ENCODE results near the gene HTRA3.

- TF ChIP-seq, protein P1, sequence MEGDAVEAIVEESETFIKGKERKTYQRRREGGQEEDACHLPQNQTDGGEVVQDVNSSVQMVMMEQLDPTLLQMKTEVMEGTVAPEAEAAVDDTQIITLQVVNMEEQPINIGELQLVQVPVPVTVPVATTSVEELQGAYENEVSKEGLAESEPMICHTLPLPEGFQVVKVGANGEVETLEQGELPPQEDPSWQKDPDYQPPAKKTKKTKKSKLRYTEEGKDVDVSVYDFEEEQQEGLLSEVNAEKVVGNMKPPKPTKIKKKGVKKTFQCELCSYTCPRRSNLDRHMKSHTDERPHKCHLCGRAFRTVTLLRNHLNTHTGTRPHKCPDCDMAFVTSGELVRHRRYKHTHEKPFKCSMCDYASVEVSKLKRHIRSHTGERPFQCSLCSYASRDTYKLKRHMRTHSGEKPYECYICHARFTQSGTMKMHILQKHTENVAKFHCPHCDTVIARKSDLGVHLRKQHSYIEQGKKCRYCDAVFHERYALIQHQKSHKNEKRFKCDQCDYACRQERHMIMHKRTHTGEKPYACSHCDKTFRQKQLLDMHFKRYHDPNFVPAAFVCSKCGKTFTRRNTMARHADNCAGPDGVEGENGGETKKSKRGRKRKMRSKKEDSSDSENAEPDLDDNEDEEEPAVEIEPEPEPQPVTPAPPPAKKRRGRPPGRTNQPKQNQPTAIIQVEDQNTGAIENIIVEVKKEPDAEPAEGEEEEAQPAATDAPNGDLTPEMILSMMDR (tag by site-specific recombination; IDR thresholded peaks at IDR 0.05): no peak
- TF ChIP-seq ZNF423 (tag by site-specific recombination; IDR thresholded peaks at IDR 0.05) (no peak), ZNF549 (tag by site-specific recombination; IDR thresholded peaks at IDR 0.05) (no peak), ZBTB1 (tag by site-specific recombination; IDR thresholded peaks at IDR 0.05) (no peak), ZNF791 (tag by site-specific recombination; IDR thresholded peaks at IDR 0.05) (no peak), ZNF26 (tag by site-specific recombination; IDR thresholded peaks at IDR 0.05) (no peak)
- TF ChIP-seq, protein P2, sequence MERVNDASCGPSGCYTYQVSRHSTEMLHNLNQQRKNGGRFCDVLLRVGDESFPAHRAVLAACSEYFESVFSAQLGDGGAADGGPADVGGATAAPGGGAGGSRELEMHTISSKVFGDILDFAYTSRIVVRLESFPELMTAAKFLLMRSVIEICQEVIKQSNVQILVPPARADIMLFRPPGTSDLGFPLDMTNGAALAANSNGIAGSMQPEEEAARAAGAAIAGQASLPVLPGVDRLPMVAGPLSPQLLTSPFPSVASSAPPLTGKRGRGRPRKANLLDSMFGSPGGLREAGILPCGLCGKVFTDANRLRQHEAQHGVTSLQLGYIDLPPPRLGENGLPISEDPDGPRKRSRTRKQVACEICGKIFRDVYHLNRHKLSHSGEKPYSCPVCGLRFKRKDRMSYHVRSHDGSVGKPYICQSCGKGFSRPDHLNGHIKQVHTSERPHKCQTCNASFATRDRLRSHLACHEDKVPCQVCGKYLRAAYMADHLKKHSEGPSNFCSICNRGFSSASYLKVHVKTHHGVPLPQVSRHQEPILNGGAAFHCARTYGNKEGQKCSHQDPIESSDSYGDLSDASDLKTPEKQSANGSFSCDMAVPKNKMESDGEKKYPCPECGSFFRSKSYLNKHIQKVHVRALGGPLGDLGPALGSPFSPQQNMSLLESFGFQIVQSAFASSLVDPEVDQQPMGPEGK (tag by site-specific recombination; IDR thresholded peaks at IDR 0.05): no peak
Measured at GRCh38 chr4:8278009-8278395, 8.4 kb downstream of the HTRA3 start.

Data from HEK293 (cell line).